Measurements from ENCODE around the gene CORIN. TPM values are rescaled to one million over a fixed set of nuclear protein-coding genes. Genes with fewer than 3 reads are reported as not detected.
A peak's percentile ranks its signal among the peaks of the same experiment; 100 is the strongest.
"Not testable (repeated sequence)": the region's sequence is repeated elsewhere in the genome, so short reads cannot be mapped to it uniquely, and the experiment has no call there.

CORIN gene
- polyA plus RNA-seq, 2 donors, result 0.09 to 0.28 TPM

GRCh38 chr4:47557255-47557654 is 280.6 kb downstream of the CORIN start:
- Histone ChIP-seq H3K9me3 (ENCODE audit: control insufficient read depth in 2 of 2, insufficient read depth in 1 of 2, low read depth in 1 of 2, low read length in 1 of 2) (no peaks in the 10 kb centered on the region), H3K27ac (ENCODE audit: low read depth in 2 of 2, low read length in 1 of 2) (no peak overlapping the region), H3K4me3 (ENCODE audit: low read depth in 1 of 2, low read length in 2 of 2) (no peak overlapping the region), H3K27me3 (ENCODE audit: control insufficient read depth in 1 of 2, insufficient read depth in 2 of 2, low read length in 2 of 2) (no peaks in the 10 kb centered on the region), H3K36me3 (ENCODE audit: control insufficient read depth in 2 of 2, insufficient read depth in 2 of 2, low read length in 1 of 2) (peaks cover 6 to 7% of the 10 kb centered on the region in 2 donors), H3K4me1 (ENCODE audit: control insufficient read depth in 2 of 2, insufficient read depth in 2 of 2, low read length in 1 of 2) (no peaks in the 10 kb centered on the region)
- WGBS, 2 donors, result 96 to 99% methylated on average over 2 of the region's 2 CpGs

- not testable (repeated sequence) for H3K27ac ChIP-seq (ENCODE audit: low read depth in 2 of 2, low read length in 1 of 2); H3K4me1 ChIP-seq (ENCODE audit: control insufficient read depth in 2 of 2, insufficient read depth in 2 of 2, low read length in 1 of 2); H3K4me3 ChIP-seq (ENCODE audit: low read depth in 1 of 2, low read length in 2 of 2); H3K36me3 ChIP-seq (ENCODE audit: control insufficient read depth in 2 of 2, insufficient read depth in 2 of 2, low read length in 1 of 2); H3K27me3 ChIP-seq (ENCODE audit: control insufficient read depth in 1 of 2, insufficient read depth in 2 of 2, low read length in 2 of 2); H3K9me3 ChIP-seq (ENCODE audit: control insufficient read depth in 2 of 2, insufficient read depth in 1 of 2, low read depth in 1 of 2, low read length in 1 of 2)
- WGBS, 2 donors, result 68 to 69% methylated on average over 3 of the region's 3 CpGs
These were observed 281.9 kb downstream of the CORIN start for GRCh38 chr4:47555920-47556319.

GRCh38 chr4:47553329-47554125 is 284.3 kb downstream of the CORIN start:
- Histone ChIP-seq H3K27me3 (ENCODE audit: control insufficient read depth in 1 of 2, insufficient read depth in 2 of 2, low read length in 2 of 2) (no peaks in the 10 kb centered on the region), H3K4me1 (ENCODE audit: control insufficient read depth in 2 of 2, insufficient read depth in 2 of 2, low read length in 1 of 2) (no peaks in the 10 kb centered on the region), H3K36me3 (ENCODE audit: control insufficient read depth in 2 of 2, insufficient read depth in 2 of 2, low read length in 1 of 2) (peaks cover 7 to 8% of the 10 kb centered on the region in 2 donors), H3K4me3 (ENCODE audit: low read depth in 1 of 2, low read length in 2 of 2) (no peak overlapping the region), H3K27ac (ENCODE audit: low read depth in 2 of 2, low read length in 1 of 2) (peak overlapping the region in 1 of 2 donors; percentile 57), H3K9me3 (ENCODE audit: control insufficient read depth in 2 of 2, insufficient read depth in 1 of 2, low read depth in 1 of 2, low read length in 1 of 2) (no peaks in the 10 kb centered on the region)
- 92 to 94% methylated on average over 2 of the region's 2 CpGs for WGBS, 2 donors

GRCh38 chr4:47551682-47552081 is 286.2 kb downstream of the CORIN start:
- Histone ChIP-seq H3K27me3 (ENCODE audit: control insufficient read depth in 1 of 2, insufficient read depth in 2 of 2, low read length in 2 of 2) (no peaks in the 10 kb centered on the region), H3K27ac (ENCODE audit: low read depth in 2 of 2, low read length in 1 of 2) (no peak overlapping the region), H3K4me3 (ENCODE audit: low read depth in 1 of 2, low read length in 2 of 2) (no peak overlapping the region), H3K9me3 (ENCODE audit: control insufficient read depth in 2 of 2, insufficient read depth in 1 of 2, low read depth in 1 of 2, low read length in 1 of 2) (no peaks in the 10 kb centered on the region), H3K4me1 (ENCODE audit: control insufficient read depth in 2 of 2, insufficient read depth in 2 of 2, low read length in 1 of 2) (no peaks in the 10 kb centered on the region), H3K36me3 (ENCODE audit: control insufficient read depth in 2 of 2, insufficient read depth in 2 of 2, low read length in 1 of 2) (peaks cover 5% of the 10 kb centered on the region in 2 donors)

- no peaks in the 10 kb centered on the region for H3K4me1 ChIP-seq (ENCODE audit: control insufficient read depth in 2 of 2, insufficient read depth in 2 of 2, low read length in 1 of 2)
- H3K4me3 ChIP-seq (ENCODE audit: low read depth in 1 of 2, low read length in 2 of 2), result no peak overlapping the region
- no peak overlapping the region for H3K27ac ChIP-seq (ENCODE audit: low read depth in 2 of 2, low read length in 1 of 2)
- 94 to 95% methylated on average over 7 of the region's 7 CpGs for WGBS, 2 donors
- peaks cover 5 to 10% of the 10 kb centered on the region in 2 donors for H3K36me3 ChIP-seq (ENCODE audit: control insufficient read depth in 2 of 2, insufficient read depth in 2 of 2, low read length in 1 of 2)
- H3K27me3 ChIP-seq (ENCODE audit: control insufficient read depth in 1 of 2, insufficient read depth in 2 of 2, low read length in 2 of 2), result no peaks in the 10 kb centered on the region
- no peaks in the 10 kb centered on the region for H3K9me3 ChIP-seq (ENCODE audit: control insufficient read depth in 2 of 2, insufficient read depth in 1 of 2, low read depth in 1 of 2, low read length in 1 of 2)
These were observed 286.8 kb downstream of the CORIN start for GRCh38 chr4:47550899-47551548.

- H3K27ac ChIP-seq (ENCODE audit: low read depth in 2 of 2, low read length in 1 of 2); H3K36me3 ChIP-seq (ENCODE audit: control insufficient read depth in 2 of 2, insufficient read depth in 2 of 2, low read length in 1 of 2): not testable (repeated sequence)
- WGBS, 2 donors, result 89 to 98% methylated on average over 7 of the region's 7 CpGs
These were observed 287.5 kb downstream of the CORIN start for GRCh38 chr4:47550357-47550756.

More at GRCh38 chr4:47550357-47550756, 287.5 kb downstream of the CORIN start:
- not testable (repeated sequence) for H3K9me3 ChIP-seq (ENCODE audit: control insufficient read depth in 2 of 2, insufficient read depth in 1 of 2, low read depth in 1 of 2, low read length in 1 of 2); H3K27me3 ChIP-seq (ENCODE audit: control insufficient read depth in 1 of 2, insufficient read depth in 2 of 2, low read length in 2 of 2); H3K4me3 ChIP-seq (ENCODE audit: low read depth in 1 of 2, low read length in 2 of 2); H3K4me1 ChIP-seq (ENCODE audit: control insufficient read depth in 2 of 2, insufficient read depth in 2 of 2, low read length in 1 of 2)

Other genes starting within 250 kb of the CORIN start
- 1 to 10 TPM; 4.6 to 6.9 TPM for gene NFXL1, start 76.5 kb upstream of the CORIN start, polyA plus RNA-seq
- gene CNGA1, start 178.6 kb upstream of the CORIN start, polyA plus RNA-seq, result 1 to 10 TPM; 3.4 to 8.8 TPM
- 10 to 100 TPM in 1 of 2 donors, 1 to 10 TPM in 1; 9.2 to 20.2 TPM for gene NIPAL1, start 178.7 kb upstream of the CORIN start, polyA plus RNA-seq

Data from esophagus (tissue), 2 donors.